Stimulated activated CD8-positive, alpha-beta memory T cell treated with anti-CD3 and anti-CD28 coated beads, Interleukin-15, amount 100 ng/mL, for 24 hours (primary cell): ENCODE measurements around the gene SELPLG.
"Not testable (repeated sequence)": the region's sequence is repeated elsewhere in the genome, so short reads cannot be mapped to it uniquely, and the experiment has no call there.

Experiments used
- DNase-seq: peaks from one replicate; pipeline ENCODE4 v3.0.0-alpha.2; 2020; ENCODE audit warnings: low read depth

Gene SELPLG

GRCh38 chr12:108589028-108589839, 44.5 kb downstream of the SELPLG start:
- no peak for DNase-seq

GRCh38 chr12:108587826-108588225, 45.9 kb downstream of the SELPLG start:
- no peak for DNase-seq

- no peak for DNase-seq
These were observed 47.4 kb downstream of the SELPLG start for GRCh38 chr12:108586306-108586705.

GRCh38 chr12:108585864-108586263, 47.8 kb downstream of the SELPLG start:
- DNase-seq = no peak

- no peak for DNase-seq
These were observed 49.1 kb downstream of the SELPLG start for GRCh38 chr12:108584456-108585065.

- no peak for DNase-seq
These were observed 49.7 kb downstream of the SELPLG start for GRCh38 chr12:108583991-108584390.

GRCh38 chr12:108582978-108583770, 50.5 kb downstream of the SELPLG start:
- no peak for DNase-seq

GRCh38 chr12:108582509-108582908, 51.2 kb downstream of the SELPLG start:
- no peak for DNase-seq

GRCh38 chr12:108581311-108582227, 52.1 kb downstream of the SELPLG start:
- DNase-seq = no peak

- no peak for DNase-seq
These were observed 53.2 kb downstream of the SELPLG start for GRCh38 chr12:108580531-108580930.

GRCh38 chr12:108578813-108579212, 54.9 kb downstream of the SELPLG start:
- DNase-seq = no peak

- DNase-seq = no peak
These were observed 55.4 kb downstream of the SELPLG start for GRCh38 chr12:108578264-108578663.

GRCh38 chr12:108577458-108577857, 56.2 kb downstream of the SELPLG start:
- DNase-seq = no peak

- no peak for DNase-seq
These were observed 56.9 kb downstream of the SELPLG start for GRCh38 chr12:108576660-108577234.

GRCh38 chr12:108575199-108575912, 58.3 kb downstream of the SELPLG start:
- DNase-seq = no peak

- not testable (repeated sequence) for DNase-seq
These were observed 59.4 kb downstream of the SELPLG start for GRCh38 chr12:108574276-108574675.

GRCh38 chr12:108573317-108573716, 60.4 kb downstream of the SELPLG start:
- DNase-seq = no peak

- DNase-seq = no peak
These were observed 61.4 kb downstream of the SELPLG start for GRCh38 chr12:108572166-108572790.
